HCT116 (cell line): ENCODE measurements around the gene LIPG.

ENCODE experiments used
- CTCF ChIP-seq, 3 experiments: fragments of 200-600 bp in 1 of 3; sonication (generic) in 1 of 3; IDR thresholded peaks in 2 of 3; conservative IDR thresholded peaks in 1 of 3; 2 replicates each; pipeline ENCODE4 v1.5.1; 2012 to 2017; ENCODE audit warnings: low read depth in 2 of 3, low read length in 2 of 3, antibody characterized with exemption in 1 of 3, borderline replicate concordance in 1 of 3, control low read depth in 1 of 3, mild to moderate bottlenecking in 1 of 3, mixed read lengths in 1 of 3, mixed run types in 1 of 3, moderate library complexity in 1 of 3; ENCODE audit not compliant: insufficient read depth in 1 of 3
- EGR1 ChIP-seq: IDR thresholded peaks from 2 replicates; pipeline ENCODE4 v1.6.1; 2012; ENCODE audit warnings: low read depth
- EZH2 ChIP-seq: fragments of 200-600 bp; sonication (generic); IDR thresholded peaks from 2 replicates; pipeline ENCODE4 v1.6.1; 2017; ENCODE audit warnings: antibody characterized with exemption, mixed run types
- JUND ChIP-seq: IDR thresholded peaks from 2 replicates; pipeline ENCODE4 v1.6.1; 2012
- POLR2A ChIP-seq: IDR thresholded peaks from 2 replicates; pipeline ENCODE4 v1.7.0; 2011; ENCODE audit warnings: borderline replicate concordance; ENCODE audit not compliant: insufficient read depth, insufficient read length; ENCODE audit errors: extremely low read depth
- POLR2AphosphoS5 ChIP-seq: IDR thresholded peaks from 2 replicates; pipeline ENCODE4 v1.6.1; 2011; ENCODE audit warnings: mild to moderate bottlenecking, low read depth, low read length, moderate library complexity
- REST ChIP-seq: IDR thresholded peaks from 2 replicates; pipeline ENCODE4 v1.6.1; 2012; ENCODE audit warnings: low read depth
- SIN3A ChIP-seq: IDR thresholded peaks from 2 replicates; pipeline ENCODE4 v1.6.1; 2012; ENCODE audit warnings: low read depth
- TCF7L2 ChIP-seq: IDR thresholded peaks from 2 replicates; pipeline ENCODE4 v1.7.0; 2011; ENCODE audit warnings: borderline replicate concordance, inconsistent platforms; ENCODE audit not compliant: insufficient read depth, insufficient read length; ENCODE audit errors: extremely low read depth
- YY1 ChIP-seq: IDR thresholded peaks from 2 replicates; pipeline ENCODE4 v1.6.1; 2011; ENCODE audit warnings: low read length, low read depth, moderate library complexity, mild to moderate bottlenecking; ENCODE audit not compliant: insufficient replicate concordance; ENCODE audit errors: extremely low read depth
- ZBTB33 ChIP-seq: IDR thresholded peaks from 2 replicates; pipeline ENCODE4 v1.6.1; 2011; ENCODE audit warnings: mild to moderate bottlenecking, low read length, moderate library complexity; ENCODE audit not compliant: insufficient replicate concordance; ENCODE audit errors: extremely low read depth

- TF ChIP-seq CTCF (IDR thresholded peaks at IDR 0.05 in 2 of 3, conservative IDR thresholded peaks at IDR 0.05 in 1 of 3; ENCODE audit: borderline replicate concordance in 1 of 3, insufficient read depth in 1 of 3, low read depth in 2 of 3, low read length in 2 of 3) (no peak), EGR1 (no peak), TCF7L2 (no peak), POLR2A (no peak), POLR2AphosphoS5 (no peak), JUND (no peak), SIN3A (no peak), REST (no peak), ZBTB33 (no peak), YY1 (no peak), EZH2 (no peak)
Measured at GRCh38 chr18:49525981-49526380, 35.9 kb upstream of the LIPG start.
